Stimulated activated CD8-positive, alpha-beta memory T cell treated with anti-CD3 and anti-CD28 coated beads, Interleukin-12 subunit alpha, Interleukin-12 subunit beta, amount 100 ng/mL, for 24 hours (primary cell): ENCODE data around the gene SORCS2.
A peak's percentile ranks its signal among the peaks of the same experiment; 100 is the strongest.

Source experiments
- DNase-seq: peaks from one replicate; pipeline ENCODE4 v3.0.0-alpha.2; 2020; ENCODE audit errors: extremely low read depth

The SORCS2 gene

DNA sequence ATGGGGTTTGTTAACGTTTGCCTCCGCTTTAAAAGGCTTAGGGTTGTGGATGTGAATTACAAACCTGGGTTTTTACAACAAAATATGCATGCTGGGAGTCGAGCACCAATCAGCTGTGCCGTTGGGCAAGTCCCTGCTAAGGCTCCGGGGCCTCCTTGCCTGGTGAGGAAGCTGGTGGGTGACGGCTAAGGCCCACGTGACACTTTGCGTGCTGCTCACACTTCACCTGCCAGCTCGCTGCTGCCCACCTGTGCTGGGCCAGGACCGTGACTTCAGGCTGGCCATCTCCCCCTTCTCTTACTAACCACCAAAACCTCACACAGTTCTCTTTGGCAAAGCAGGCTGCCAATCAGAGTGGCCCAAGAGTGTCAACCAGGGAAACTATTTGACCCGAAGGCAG is 569.0 kb downstream of the SORCS2 start:
- DNase-seq = no peak

DNA sequence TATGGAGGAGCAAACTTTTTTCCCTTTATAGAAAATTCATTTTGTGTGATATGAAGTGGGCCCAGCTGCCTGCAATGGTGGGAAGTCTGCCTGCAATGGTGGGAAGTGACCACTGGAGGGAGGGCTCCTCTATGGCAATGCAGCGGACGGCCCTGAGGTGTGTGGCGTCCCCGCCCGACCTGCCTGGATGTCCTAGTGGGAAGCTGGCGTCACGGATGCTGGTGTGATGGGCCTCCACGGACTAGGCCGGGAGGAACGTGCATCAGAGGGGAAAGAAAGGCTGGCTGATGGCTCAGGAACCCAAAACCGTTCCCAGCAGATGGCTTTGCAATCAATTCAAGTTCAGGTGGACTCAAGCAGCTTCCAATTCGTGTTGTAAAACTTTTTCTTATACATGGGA is 569.4 kb downstream of the SORCS2 start:
- peak; percentile 11 for DNase-seq

DNA sequence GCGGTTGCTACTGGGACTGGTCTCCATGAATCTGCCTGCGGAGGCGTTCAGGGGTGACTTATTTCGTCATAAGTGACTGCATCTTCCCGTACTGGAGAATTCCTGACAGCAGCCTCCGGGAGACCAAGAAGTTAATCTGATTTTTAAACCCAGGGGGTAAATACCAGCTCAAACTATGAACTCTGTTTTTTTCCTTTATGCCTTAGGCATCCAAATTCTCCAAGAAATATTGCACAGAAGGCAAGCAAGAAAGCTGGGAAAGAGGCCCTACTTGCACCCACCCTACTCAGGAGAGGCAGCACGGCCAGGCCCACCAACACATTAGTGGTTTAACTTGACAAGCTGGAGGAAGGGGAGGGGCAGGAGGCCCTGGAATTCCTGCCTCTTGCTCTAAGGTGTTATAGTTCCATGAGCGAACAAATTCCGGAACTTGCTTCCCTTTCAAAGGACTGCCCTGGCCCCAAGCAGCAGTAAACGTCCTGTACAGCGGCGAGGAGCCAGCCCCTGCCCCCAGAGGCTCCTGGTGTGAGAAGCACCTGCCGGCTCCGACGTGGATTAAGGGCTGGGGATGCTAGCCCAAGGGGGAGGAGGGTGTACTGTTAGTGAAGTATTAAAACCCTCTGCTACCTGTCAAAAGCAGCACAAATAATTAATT is 570.2 kb downstream of the SORCS2 start:
- no peak for DNase-seq

DNA sequence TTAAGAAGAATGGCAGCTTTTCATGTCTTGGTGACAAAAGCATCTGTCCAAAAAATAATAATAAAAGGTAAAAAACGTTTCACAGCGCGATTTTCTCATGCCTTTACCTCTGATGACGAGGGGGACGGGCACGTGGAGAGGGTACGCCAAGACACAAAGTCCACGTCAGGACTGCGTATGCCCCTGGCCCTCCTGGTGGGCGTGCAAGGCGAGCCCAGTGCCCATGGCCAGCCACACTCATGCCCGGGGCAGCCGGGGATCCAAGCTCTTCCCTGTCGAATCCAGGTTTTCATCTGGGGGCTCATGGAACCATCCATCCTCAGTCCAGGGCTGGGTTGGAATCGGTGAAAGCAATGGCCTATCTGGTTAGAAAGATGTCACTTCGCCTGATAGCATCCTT is 570.8 kb downstream of the SORCS2 start:
- no peak for DNase-seq

DNA sequence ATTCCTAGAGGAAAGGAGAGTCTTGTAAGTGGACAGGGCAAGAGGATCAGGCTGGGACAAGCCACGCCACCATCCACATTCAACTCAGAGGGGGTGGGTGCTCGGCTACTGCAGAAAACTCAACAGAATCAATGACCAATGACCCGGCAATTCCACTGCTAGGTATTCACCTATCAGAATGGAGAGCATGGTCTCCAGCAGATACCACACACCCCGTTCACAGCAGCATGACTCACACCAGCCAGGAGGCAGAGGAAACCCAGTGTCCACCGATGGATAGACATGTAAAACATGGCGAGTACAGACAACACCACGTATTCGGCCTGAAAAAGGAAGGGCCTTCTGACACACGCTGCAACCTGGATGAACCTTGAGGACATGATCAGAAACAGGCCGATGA is 571.5 kb downstream of the SORCS2 start:
- DNase-seq = no peak

DNA sequence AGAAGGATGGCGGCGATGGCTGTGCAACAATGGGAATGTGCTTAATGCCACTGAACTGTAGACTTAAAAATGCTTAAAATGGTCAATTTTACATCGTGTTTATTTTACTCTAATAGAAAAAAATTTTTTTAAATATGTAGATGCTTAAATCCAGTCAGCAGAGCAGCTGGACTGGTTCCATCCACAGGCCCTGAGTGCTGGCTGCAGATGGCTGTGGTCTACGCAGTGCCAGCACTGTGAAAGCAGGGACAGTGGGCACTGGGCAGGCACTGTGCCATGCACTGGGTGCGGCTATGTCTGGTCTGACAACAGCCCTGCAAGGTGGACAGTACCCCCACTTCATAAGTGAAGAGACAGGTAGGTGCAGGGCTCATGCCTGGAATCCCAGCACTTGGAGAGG is 572.1 kb downstream of the SORCS2 start:
- DNase-seq = no peak

DNA sequence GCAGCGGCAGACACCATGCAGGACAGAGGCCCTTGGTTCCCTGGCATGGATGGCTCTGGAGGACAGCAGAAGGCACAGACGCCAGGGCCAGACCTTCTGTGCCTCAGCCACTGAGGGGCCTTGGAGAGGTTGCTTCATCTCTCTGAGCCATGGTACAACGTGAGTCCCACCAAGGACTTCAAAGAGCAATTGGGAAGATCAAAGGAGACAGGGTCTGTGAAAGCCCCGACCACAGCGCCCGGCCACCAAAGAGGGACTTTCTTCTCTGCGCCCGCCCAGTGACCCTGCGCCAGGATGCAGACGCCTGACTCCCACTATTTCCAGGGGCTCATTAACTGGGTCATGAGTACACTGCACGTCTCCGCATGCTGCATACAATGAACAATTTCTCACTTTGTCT is 573.3 kb downstream of the SORCS2 start:
- DNase-seq = no peak

DNA sequence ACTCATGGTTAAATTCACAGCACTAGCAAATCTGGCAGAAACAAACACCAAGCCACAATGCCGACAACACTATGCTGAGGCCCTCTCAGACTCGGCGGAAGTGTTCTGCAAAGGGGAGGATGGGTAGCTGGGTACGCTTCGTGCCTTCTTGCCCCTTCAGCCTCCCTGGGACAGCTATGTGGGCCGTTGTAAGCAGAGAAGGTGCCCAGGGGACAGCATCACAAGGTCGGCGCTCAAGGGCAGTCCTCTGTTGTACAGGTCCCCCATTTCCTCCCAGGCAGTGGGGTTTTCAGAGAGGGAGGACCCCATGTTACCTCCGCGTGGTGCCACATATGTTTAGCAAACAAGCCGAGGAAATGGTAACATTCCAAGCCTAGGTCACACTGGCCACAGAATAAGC is 573.7 kb downstream of the SORCS2 start:
- no peak for DNase-seq

DNA sequence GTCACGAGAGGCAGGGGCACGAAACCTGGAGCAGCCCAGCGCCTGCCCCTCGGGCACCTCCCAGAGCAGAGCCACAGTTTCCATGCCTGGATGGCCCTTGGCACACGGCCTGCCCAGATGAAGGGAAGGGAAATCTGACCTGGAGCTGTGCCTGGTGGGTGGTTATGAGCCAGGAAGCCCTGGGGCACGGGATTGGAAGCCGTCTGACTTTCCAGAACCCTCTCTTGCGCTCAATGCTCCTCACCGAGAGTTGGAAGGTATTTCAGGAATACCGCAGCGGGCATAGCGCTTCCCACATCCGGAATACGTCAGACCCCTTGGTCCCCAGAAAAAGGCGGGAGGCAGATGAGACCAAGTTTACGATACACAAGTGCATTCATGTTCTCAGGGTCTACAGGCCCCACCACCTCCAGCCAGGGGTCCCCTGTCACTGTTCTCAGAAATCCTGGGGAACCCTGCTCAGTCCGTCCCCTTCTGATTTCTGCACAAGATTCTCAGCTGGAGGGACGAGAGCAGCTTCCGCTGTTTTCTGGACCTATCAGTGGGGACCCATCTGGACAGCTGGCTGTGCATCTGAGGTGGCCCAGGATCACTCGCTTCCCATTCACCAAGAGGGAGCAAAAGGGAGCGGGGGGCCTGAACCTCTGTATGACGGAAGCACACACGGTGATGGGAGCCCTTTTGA is 574.5 kb downstream of the SORCS2 start:
- no peak for DNase-seq

DNA sequence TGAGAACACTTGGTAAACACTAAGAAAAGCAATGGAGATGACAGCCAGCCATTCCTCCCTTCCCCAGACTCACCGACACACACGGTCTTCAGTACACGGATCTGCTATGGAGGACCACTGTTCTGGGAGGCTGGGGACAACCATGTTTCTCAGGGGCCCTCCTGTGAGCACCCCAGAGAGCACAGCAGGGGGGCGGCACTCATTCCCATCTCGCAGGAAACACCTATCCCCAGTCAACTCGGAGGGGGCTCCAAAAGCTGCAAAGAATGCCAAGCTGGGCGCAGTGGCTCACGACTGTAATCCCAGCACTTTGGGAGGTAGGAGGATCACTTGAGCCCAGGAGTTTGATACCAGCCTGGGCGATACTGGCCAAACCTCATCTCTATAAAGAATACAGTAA is 575.2 kb downstream of the SORCS2 start:
- no peak for DNase-seq

DNA sequence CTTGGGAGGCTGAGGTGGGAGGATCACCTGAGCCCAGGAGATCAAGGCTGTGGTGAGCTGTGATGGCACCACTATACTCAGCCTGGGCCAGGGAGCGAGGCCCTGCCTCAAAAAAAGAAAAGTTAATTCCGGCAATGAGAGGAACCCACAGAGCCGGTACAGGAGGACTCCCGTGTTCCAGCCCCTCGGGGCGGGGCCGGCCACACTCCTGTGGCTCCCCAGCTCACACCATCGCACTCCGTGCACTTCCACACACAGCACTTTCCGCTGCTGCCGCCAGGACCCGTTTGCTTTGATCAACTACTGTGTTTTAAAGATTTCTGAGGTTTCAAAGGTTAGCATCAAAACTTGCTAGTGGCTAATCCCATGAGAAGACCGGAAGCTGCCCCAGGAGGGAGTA is 575.6 kb downstream of the SORCS2 start:
- DNase-seq = no peak

DNA sequence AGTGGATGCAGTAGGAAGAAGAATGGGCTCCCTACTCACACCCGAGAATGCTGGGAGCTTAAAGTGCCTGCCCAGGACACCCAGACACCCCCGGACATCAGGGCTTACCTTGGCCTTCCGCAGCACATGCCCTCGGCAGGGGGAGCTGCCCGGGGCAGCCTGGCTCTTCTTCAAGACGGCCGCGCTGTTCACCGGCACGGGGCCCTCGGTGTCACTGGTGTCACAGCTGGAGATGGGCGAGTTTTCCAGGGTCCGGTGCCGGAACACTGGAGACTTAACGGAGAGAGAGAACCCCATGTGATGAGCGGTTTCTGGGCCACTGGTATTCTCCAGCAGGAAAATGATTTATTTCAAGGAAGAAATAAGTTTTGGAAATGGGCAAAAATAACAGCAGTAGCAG is 576.4 kb downstream of the SORCS2 start:
- DNase-seq = no peak

DNA sequence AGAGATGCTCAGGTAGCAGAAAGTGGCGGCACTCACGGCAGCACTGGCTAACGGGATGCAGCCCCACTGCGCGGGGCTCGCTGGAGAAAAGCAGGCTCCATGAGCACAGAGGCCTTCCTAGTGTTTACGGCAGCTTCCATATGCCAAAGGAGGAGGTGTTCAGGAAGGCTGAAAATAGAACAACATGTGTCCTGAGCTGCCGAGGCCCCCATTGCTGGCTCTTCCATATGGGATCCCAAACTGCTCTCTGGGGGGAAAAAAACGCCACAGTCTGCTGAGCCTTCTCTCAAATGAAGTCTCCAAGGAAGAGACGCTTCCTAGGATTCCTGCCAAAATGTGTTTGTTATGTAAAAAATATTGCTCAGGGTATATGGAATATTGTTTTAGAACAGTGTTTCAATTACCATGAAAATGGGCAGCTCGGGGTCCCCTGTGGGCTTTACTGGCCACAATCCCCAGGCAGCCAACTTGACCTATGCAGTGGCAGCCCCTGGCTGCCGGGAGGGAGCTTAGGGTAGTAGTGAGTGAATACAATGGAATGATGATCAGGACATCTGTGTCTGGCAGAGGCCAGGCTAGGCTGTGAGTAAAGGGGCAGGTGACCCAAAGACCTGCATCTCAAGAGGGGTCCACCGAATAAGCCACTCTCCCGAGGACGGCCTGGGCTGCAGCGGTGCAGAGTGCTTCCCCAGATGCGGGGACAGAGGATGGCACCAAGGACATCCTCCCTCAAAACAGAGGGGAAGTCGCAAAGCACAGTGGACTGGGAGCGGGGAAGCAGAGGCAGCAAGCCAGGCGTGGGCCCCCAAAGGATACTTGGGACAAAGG is 577.3 kb downstream of the SORCS2 start:
- DNase-seq = no peak

DNA sequence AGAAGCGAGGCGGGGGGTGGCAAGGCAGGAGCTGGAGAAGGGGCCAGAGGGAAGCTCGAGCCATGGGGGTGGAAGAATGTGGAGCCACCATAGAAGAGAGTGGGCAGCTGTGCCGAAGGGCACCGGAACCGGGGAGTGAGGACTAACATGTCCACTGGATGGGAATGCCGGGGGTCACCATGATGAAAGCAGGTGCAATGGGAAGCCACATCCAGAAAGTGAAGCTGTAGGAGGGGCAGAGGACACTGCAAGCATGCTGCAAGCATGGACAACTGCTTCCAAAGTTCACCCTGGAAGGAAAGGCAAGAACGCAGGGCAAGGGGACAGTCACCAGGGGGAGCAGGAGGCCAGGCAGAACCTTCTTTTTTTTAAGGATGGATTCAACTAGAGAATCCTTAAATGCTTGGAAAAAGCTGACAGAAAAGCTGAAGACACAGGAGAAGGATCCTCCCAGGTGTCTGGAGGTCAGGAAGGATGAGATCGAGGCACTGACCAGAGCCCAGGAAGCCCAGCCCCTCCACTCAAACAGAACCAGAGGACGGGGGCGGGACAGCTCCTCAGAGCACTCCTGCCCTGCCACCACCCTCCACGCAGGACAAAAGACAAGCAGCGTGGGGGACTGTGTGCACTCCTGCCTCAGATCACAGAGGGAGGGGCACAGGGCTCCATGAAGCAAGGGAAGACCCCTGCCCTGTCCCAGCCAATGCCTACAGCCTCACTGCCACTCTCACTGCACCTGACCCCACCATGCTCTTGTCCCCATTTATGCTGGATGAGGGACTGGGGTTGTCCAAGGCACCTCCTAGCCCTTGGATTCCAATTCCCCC is 578.1 kb downstream of the SORCS2 start:
- no peak for DNase-seq

DNA sequence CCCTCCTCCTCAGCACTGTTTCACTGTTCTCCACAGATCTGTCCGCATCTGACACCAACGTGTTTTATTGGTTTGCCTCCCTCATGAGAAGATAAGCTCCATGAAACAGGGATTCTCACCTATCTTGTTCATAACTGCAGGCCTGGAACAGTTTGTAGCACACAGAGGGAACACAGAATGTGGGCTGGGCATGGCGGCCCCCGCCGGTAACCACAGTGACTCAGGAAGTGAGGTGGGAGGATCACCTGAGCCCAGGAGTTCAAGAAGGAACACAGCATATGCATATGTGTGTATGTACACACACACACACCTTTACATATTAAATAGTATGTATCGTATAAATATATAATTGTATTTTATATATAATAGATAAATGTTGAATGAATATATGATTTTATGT is 578.7 kb downstream of the SORCS2 start:
- no peak for DNase-seq

DNA sequence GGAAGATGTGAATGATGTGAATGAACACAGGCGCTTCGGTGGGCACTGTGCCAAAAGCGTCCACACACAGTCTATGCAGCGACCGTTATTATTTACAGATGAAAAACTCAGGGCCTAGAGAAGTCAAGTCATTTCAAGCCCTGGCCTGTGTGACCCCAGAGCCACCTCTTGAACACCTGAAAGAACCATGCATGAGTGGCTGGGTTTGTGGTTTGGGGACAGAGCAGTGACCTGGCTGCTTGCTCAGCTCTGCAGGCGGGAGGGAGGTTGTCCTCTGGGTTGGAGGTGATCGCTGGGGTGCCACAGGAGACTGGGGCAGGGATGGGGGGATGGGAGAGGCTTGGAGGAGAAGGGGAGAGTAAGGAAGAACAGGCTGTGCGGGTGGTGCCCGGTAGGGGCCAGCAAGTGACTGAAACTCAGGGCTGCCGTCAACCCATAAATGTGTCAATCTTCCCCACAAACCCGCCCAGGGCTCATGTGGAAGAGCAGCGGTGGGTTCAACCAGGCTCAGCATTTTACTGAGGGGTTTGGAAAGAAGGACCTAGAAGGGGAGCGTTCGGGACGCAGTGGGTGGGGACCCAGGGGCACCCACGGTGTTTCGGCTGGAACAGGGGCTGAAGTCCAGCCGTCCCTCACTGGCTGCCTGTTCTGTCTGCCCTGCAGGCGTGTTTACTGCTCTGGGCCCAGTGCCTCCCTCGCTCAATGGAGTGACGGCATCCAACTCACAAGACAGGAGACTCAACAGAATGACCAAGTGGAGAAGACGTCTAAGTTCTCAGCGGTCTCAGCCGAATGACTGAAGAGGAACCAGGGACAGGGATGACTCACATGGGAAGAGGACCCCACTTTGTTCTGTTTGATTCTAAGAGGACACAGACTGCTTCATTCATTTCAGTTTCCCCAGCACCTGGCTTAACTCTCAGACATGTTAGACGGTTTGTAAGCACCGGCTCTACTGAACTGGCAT is 579.5 kb downstream of the SORCS2 start:
- no peak for DNase-seq

DNA sequence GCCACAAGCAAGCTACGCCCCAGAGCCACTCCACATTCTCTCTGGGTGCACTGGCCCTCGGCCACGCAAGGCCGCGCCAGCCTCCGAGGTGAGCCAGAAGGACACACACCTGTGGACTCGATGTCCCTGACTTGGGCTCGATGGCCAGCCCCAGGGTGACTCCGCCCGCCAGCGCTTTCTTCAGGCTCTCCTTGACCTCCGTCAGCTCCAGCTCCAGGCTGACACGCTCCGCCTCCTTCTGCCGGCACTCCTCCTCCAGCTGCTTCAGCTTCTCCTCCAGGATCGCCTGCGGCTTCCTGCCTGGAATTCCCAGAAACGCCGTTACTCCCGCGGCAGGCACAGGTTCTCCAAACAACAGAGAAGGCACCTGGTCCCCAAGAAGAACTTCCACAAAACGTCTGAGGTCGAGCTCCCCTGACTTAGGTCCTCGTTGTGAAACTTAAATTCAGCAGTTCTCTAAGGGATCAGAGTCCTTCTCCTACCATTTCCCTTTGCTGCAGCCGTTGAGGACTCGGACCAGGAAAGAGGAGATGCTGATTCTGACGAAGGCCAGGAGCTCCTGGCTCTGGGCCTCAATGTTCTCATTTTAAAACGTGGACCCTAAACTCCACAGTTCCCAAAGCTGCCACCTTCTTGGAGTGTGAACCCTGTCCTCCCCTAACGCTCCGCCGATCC is 580.5 kb downstream of the SORCS2 start:
- DNase-seq = no peak

DNA sequence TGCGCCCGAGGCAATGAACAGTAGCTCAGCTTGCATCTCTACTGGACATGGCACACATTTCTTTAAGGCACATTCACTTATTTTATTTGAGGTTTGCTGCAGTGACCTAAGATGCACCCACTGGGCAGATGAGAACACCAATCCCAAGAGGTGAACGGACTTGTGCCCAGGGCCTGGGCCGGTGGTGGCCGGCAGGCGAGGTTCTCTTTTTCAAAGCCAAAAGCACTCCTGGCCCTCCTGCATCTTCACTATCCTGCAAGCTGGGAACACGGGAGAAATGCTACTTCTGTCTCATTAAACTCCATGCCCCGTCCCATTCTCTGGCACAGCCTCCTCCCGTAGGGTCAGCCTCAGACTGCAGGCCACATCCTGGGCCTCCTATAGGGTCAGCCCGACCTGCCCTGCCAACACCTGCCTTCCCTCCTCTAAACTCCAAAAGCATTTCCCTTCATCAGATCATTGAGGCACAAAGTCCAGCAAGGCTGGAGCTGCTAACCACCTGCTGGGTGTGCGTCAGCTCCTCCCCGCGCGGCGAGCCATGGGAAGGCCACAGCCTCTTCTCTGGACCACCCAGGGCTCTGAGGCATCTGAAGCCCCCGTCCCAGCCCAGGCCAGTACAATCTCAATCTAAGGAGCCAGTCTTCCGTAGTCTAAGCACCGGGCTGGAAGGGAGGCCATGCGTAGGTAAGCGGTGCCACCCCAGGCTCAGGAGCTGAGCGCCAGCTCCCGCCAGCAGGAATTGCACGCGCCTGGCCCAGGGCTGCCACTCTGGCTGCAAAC is 581.3 kb downstream of the SORCS2 start:
- no peak for DNase-seq
